Panc1 (cell line): ENCODE results near the gene AGAP2.

Experiments used
- POLR2AphosphoS5 ChIP-seq: IDR thresholded peaks from 2 replicates; pipeline ENCODE4 v1.6.1; 2012; ENCODE audit warnings: mild to moderate bottlenecking, low read depth, low read length, moderate library complexity
- SIN3A ChIP-seq: IDR thresholded peaks from 2 replicates; pipeline ENCODE4 v1.6.1; 2012; ENCODE audit warnings: low read depth, mild to moderate bottlenecking, low read length, moderate library complexity, borderline replicate concordance; ENCODE audit not compliant: insufficient read depth
- TCF7L2 ChIP-seq: IDR thresholded peaks from 2 replicates; pipeline ENCODE4 v1.6.1; 2011; ENCODE audit warnings: mild to moderate bottlenecking, low read depth, low read length, inconsistent platforms
- TF ChIP-seq, protein P1 (sequence below): fragments of 450-650 bp; IDR thresholded peaks from 2 replicates; pipeline ENCODE4 v1.5.1; 2017; ENCODE audit warnings: mild to moderate bottlenecking
- TF ChIP-seq, protein P2 (sequence below), 2 experiments: IDR thresholded peaks; 2 replicates each; pipeline ENCODE4 v1.6.1; 2011 to 2012; ENCODE audit warnings: low read depth in 2 of 2, control low read depth in 1 of 2, low read length in 1 of 2, mild to moderate bottlenecking in 1 of 2, moderate library complexity in 1 of 2; ENCODE audit not compliant: insufficient read depth in 1 of 2

DNA sequence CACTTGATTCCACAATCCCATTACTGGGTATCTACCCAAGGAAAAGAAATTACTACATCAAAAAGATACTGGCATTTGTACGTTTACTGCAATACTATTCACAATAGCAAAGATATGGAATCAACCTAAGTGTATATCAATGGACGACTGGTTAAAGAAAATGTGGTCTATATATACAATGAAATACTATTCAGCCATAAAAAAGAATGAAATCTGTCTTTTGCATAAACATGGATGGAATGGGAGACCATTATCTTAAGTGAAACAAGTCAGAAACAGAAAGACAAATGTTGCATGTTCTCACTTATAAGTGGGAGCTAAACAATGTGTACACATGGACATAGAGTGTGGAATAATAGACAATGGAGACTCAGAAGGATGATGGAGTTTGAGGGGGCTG is 49.6 kb downstream of the AGAP2 start:
- TF ChIP-seq, protein P1, sequence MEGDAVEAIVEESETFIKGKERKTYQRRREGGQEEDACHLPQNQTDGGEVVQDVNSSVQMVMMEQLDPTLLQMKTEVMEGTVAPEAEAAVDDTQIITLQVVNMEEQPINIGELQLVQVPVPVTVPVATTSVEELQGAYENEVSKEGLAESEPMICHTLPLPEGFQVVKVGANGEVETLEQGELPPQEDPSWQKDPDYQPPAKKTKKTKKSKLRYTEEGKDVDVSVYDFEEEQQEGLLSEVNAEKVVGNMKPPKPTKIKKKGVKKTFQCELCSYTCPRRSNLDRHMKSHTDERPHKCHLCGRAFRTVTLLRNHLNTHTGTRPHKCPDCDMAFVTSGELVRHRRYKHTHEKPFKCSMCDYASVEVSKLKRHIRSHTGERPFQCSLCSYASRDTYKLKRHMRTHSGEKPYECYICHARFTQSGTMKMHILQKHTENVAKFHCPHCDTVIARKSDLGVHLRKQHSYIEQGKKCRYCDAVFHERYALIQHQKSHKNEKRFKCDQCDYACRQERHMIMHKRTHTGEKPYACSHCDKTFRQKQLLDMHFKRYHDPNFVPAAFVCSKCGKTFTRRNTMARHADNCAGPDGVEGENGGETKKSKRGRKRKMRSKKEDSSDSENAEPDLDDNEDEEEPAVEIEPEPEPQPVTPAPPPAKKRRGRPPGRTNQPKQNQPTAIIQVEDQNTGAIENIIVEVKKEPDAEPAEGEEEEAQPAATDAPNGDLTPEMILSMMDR: no peak
- TF ChIP-seq, protein P2, sequence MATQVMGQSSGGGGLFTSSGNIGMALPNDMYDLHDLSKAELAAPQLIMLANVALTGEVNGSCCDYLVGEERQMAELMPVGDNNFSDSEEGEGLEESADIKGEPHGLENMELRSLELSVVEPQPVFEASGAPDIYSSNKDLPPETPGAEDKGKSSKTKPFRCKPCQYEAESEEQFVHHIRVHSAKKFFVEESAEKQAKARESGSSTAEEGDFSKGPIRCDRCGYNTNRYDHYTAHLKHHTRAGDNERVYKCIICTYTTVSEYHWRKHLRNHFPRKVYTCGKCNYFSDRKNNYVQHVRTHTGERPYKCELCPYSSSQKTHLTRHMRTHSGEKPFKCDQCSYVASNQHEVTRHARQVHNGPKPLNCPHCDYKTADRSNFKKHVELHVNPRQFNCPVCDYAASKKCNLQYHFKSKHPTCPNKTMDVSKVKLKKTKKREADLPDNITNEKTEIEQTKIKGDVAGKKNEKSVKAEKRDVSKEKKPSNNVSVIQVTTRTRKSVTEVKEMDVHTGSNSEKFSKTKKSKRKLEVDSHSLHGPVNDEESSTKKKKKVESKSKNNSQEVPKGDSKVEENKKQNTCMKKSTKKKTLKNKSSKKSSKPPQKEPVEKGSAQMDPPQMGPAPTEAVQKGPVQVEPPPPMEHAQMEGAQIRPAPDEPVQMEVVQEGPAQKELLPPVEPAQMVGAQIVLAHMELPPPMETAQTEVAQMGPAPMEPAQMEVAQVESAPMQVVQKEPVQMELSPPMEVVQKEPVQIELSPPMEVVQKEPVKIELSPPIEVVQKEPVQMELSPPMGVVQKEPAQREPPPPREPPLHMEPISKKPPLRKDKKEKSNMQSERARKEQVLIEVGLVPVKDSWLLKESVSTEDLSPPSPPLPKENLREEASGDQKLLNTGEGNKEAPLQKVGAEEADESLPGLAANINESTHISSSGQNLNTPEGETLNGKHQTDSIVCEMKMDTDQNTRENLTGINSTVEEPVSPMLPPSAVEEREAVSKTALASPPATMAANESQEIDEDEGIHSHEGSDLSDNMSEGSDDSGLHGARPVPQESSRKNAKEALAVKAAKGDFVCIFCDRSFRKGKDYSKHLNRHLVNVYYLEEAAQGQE (IDR thresholded peaks at IDR 0.05; ENCODE audit: insufficient read depth in 1 of 2, low read depth in 2 of 2, low read length in 1 of 2): no peak
- TF ChIP-seq POLR2AphosphoS5: no peak
- no peak for TF ChIP-seq SIN3A
- no peak for TF ChIP-seq TCF7L2
